Activated T-helper 1 cell treated with Interleukin-2 at 50 U/mL for 16 hours (primary cell): ENCODE data around the gene CFAP46.
"Not testable (repeated sequence)": the region's sequence is repeated elsewhere in the genome, so short reads cannot be mapped to it uniquely, and the experiment has no call there.

Experiments
- DNase-seq: peaks from one replicate; pipeline ENCODE4 v3.0.0-alpha.2; 2020; ENCODE audit warnings: low read depth

Gene CFAP46

DNA sequence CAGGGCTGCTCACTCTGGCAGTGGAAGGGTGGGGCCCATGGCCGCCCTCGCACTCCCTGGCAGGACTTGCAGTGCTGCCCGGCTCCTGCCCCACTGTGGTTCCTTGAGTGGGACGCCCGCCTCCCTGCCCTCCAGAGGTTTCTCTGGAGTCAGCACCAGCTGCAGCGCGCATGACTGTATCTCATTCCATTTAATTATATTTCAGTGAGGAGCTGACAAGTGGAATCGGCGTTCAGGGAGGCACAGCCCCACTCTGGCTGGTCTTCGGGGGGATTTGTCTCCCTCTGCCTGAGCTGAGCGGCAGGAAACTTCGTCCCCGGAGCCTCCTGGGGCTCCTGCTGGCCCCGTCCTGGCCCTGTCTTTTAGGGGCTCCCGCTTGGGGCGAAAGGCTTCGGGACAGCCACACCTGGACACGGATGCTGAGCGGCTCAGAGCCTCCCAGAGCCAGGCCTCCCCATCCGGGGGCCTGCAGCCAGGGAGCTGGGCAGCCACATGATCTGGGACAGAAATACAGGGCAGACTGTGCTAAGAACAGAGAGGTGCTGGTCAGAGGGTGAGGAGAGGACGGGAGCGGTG, 81.2 kb downstream of the CFAP46 start:
- no peak for DNase-seq

DNA sequence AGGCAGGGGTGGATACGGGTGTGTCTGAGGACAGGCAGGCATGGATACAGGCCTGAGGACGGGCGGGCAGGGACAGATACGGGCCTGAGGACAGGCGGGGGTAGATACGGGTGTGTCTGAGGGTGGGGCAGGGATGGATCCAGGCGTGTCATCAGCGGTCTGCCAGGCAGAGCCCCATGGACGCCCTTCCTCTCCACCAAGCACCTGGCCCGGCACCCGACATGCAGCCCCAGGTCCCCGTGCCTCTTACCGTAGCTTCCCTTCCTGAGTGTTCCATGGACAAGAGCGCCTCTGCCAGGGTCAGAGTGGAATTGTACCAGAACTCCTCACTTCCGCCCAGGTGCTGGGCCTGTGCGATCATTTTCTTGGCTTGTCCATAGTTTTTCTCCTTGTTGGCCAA, 81.8 kb downstream of the CFAP46 start:
- no peak for DNase-seq

DNA sequence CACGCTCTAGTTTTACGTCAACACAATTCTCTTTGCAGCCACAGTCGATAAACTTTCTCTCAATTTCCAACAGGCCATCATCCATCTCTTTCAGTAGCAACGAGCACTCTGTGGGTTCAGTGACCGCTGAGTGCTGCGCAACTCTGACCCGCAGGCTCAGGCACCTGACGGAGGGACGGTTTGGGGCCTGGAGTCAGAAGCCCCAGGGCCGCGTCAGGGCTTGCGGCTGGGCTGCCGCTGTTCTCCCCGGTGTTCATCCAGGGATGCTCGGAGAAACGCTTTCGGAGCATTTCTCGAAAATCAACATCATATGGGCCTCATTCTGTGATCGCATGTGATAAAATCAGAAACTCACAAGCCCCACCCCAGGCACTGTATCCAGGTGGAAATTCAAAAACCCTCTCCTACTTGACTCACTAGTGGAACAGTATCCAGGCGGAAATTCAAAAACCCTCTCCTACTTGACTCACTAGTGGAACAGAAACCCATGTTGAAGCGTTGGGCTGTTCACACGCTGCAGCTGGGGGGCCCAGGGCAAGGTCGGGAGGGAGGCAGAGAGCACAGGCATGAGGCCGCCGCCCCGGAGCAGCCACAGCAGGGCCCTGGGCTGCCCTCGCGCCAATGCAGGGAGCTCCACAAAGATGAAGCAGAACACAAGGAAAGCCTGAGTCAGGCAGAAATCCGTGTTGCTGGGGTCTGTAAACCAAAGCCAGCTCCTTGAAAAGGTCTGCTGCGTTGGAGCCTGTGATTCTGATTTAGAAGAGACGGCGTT, 83.1 kb downstream of the CFAP46 start:
- DNase-seq: no peak

- no peak for DNase-seq
These were observed 84.0 kb downstream of the CFAP46 start for GRCh38 chr10:132858121-132859081.

GRCh38 chr10:132856869-132857524, 85.4 kb downstream of the CFAP46 start:
- DNase-seq: no peak

DNA sequence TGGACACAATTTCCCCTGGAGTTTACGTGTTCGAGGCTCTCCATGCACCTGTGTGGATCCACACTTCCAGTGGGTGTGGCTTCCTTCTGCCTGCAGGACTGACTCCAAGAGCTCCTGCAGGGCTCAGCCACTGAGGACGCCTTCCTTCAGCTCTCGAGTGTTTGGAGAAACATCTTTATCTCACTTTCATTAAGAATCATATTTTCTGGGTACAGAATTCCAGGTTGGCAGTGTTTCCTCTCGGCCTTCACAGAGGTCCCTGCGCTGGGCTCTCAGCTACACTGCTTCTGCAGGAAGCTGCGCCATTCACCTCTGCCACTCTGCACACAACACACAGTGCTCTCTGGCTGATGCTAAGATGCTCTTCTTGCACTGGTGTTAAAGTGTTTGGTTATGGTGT, 86.5 kb downstream of the CFAP46 start:
- DNase-seq: no peak

GRCh38 chr10:132851451-132851850, 90.9 kb downstream of the CFAP46 start:
- DNase-seq: no peak

GRCh38 chr10:132850896-132851295, 91.5 kb downstream of the CFAP46 start:
- DNase-seq: no peak

DNA sequence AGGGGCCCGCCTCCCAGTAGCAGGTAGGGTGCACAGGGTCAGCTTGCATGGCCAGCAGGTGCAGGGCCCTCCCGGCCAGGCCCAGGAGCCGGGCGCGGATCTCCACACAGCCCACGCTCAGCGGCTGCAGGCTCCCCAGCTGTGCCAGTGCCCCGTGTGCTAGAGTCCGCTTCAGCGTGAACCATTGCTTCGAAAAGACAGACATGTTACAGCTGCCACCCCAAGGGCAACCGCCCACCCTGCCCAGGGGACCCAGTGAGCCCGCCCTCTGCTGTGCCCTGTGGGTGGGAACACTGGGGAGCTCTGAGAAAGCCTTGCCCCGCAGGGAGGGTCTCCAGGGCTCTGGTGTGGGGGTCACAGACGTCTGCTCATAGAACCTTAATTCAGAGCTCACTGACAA, 92.1 kb downstream of the CFAP46 start:
- DNase-seq: no peak

- DNase-seq: no peak
These were observed 92.8 kb downstream of the CFAP46 start for GRCh38 chr10:132849546-132850031.

- no peak for DNase-seq
These were observed 93.3 kb downstream of the CFAP46 start for GRCh38 chr10:132848951-132849545.

GRCh38 chr10:132848291-132848701, 94.1 kb downstream of the CFAP46 start:
- DNase-seq: no peak

DNA sequence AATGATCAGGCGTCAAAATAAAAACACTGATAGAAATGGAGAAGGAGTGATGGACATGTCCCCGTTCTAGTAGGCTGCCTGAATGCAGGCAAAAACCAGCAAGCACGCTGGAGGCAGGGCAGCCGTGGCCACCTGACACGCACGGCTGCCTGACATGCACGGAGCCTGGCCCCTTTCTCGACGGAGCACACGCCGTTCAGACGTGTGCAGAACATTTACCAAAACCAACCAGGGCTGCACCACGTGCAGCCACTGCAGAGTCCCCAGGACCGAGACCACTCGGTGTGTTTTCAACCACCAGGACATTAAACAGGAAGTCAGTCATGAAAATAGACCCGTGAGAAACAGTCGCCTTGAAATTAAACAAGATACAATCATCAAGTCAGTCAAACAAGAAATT, 94.5 kb downstream of the CFAP46 start:
- no peak for DNase-seq

DNA sequence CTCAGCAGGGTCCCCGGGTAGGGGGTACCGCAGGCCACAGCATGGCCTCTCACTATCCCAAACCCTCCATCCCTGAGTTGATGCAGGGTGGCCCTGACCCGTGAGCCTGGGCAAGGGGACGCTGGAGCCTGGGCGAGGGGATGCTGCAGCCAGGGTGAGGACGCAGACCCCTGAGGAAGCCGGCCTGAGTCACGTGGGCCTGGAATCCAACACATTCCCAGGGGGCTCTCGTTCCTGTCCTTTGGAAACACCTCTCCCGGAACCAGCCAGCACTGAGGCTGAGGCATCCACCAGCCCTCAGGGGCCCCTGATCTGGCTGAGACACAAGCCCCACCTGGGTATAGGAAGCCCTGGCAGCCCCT, 95.0 kb downstream of the CFAP46 start:
- DNase-seq: no peak

- DNase-seq: no peak
These were observed 95.5 kb downstream of the CFAP46 start for GRCh38 chr10:132846631-132847415.

DNA sequence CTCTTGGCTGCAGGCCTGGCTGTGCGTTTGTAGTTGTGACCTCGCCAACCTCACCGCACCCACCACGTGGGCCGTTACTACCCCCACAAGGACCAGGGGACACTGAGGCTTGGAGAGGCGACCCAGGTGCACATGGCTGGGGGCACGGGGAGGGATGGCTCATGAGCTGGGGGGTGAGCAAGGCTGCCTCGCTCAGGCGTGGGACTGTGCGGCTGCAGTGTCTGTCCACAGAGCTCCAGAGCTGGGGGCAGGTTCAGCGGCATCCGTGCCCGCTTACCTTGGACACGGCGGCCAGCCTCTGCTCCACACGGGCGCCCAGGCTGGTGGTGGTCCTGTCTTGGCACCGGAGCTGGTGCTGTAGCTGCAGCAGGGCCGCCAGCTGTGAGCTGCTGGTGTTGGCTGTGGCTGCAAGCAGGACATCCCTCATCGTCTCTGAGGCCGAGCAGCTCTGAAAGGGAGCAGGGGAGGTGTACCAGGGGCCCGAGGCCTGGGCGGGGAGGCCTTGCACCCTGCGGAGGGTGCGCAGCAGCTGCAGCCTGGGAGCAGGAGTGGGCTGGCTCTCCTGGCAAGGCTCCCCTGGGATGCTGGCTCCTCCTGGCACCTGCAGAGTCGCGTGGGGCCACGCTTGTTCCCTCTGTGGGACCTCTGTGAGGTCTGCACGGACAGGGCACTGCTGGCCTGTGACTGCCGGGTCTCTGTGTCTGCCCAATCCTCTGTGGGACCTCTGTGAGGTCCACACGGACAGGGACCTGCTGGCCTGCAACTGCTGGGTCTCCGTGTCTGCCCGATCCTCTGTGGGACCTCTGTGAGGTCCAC, 96.4 kb downstream of the CFAP46 start:
- no peak for DNase-seq

DNA sequence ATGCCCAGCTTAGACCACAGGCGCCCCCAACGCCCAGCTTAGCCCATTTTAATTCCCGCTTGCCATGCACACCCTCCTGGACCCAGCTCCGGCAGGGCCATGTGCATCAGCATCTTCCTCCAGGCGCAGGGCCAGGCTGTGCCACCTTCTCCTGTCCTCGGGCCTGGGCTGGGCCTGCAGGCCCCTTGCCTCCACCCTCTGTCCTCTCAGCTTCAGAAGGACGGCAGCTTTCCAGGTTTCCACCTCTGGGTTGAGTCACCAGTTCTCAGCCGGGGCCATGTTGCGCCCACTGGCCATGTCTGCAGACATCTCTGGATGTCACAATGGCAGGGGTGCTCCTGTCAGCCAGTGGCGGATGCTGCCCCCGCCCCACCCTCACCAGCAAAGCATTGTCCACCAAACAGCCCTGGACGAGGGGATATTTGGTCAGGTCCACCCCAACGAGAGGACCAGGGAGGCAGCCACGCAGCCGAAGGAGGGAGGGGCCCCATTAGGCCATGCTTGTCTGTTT, 97.3 kb downstream of the CFAP46 start:
- no peak for DNase-seq

GRCh38 chr10:132844069-132844809, 98.1 kb downstream of the CFAP46 start:
- no peak for DNase-seq

DNA sequence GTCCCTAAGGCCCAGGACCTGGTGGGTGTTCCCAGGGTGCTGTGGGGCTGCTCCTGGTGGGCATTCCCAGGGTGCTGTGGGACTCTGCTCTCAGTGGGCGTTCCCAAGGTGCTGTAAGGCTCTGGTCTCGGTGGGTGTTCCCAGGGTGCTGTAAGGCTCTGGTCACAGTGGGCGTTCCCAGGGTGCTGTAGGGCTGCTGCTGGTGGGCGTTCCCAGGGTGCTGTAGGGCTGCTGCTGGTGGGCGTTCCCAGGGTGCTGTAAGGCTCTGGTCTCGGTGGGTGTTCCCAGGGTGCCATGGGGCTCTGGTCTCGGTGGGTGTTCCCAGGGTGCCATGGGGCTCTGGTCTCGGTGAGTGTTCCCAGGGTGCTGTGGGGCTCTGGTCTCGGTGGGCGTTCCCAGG, 99.1 kb downstream of the CFAP46 start:
- DNase-seq: not testable (repeated sequence)
